ENCODE measurements around the gene SPOCD1.
A peak's percentile ranks its signal among the peaks of the same experiment; 100 is the strongest.

Gene SPOCD1

DNA sequence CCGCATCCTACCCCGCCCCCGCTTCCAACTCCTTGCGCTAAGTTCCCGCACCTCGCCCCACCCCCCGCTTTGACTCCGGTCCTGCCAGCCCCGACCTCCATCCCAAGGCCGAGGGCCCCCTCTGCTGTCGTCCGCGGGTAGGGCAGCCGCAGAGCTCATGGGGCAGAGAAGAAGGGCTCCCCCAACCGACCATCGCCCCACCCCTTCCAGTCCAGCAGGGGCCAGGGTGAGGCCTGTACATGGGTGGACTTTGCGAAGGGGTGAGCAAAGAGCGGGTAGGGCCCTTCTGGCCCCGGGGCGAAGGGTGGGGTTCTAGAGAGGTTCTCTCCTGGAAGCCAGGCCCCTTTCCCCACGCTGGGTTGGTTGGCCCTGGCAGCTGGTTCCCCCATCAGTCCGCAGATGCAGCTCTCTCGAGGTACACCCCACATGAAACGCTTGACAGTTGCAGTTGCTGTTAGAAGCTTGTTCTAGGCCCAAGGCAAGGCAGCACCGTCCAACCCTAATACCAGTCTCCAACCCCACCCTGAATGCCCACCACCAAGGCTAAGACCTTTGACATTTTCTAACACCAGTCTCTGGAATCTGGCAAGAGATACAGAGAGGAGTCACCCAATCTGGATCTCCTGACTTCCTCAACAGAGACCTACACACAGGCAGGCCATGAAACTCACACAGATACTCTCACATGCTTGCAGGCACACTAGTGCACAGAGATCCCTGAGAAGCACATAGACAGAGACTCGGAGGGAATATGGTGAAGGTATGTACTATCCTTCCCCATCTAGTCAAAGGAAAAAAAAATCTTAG is 26.4 kb downstream of the SPOCD1 start:
- FAIRE-seq: peak; percentile 60
- peak; percentile 89 for DNase-seq (ENCODE audit: insufficient read length, low spot score)

DNA sequence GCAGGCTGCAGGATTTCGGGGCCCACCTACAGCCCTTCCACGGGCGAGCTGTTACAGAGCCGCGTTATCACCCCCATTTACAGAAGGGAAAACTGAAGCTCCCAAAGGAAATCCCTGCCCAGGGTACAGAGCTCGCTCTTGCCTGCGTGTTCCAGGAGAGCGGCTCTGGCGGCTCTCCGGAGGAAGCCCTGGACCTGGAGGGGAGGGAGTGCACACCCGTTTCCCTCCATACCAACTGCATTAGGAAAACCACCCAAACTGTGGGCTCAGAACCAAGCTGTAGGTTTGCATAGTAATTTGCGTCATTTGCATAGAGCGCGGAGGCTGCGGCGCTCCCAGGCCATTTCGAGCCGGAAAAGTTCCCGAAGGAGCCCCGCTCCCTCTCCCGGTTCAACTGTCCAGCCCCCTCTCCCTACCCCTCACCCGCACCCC is 27.0 kb downstream of the SPOCD1 start:
- DNase-seq (ENCODE audit: insufficient read length, low spot score): peak; percentile 39
- FAIRE-seq: no peak

GRCh38 chr1:31788138-31788824 is 27.5 kb downstream of the SPOCD1 start:
- DNase-seq (ENCODE audit: insufficient read length, low spot score) (peak; percentile 79), FAIRE-seq (peak; percentile 85)

GRCh38 chr1:31787786-31788137 is 28.1 kb downstream of the SPOCD1 start:
- FAIRE-seq (no peak), DNase-seq (ENCODE audit: insufficient read length, low spot score) (no peak)

- FAIRE-seq: no peak
- no peak for DNase-seq (ENCODE audit: insufficient read length, low spot score)
Measured at GRCh38 chr1:31787261-31787660, 28.6 kb downstream of the SPOCD1 start.

DNA sequence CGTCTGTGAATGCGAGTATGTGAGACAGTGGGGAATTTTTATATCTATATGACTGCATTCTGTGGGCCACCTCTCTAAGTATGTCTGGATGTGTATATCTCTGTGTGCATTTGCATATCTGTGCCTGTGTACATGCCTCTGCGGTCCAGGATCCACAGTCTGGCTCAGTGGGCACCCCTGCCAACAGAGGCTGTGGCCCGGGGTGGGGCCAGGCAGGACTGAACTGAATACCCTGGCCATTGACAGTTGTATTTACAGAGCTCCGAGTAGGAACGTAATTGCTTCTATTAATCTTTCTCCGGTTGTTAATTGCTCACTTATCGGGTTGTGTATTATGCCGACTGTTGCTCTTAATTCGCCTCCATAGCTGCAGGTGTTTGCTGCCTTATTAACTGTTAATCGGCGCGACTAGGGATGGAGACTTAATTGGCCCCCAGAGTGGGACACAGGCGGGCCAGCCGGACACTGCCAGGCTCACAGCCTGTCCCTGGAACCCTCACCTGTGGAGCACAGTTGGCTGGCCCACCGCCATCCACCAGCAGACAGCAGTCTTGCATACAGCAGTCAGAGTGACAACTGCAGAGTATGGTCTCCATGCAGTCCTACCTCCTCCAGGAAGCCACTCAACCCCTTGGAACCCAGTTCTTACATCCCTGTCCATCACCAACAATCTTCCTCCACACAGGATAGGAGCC is 29.3 kb downstream of the SPOCD1 start:
- FAIRE-seq (no peak), DNase-seq (ENCODE audit: insufficient read length, low spot score) (no peak)

DNA sequence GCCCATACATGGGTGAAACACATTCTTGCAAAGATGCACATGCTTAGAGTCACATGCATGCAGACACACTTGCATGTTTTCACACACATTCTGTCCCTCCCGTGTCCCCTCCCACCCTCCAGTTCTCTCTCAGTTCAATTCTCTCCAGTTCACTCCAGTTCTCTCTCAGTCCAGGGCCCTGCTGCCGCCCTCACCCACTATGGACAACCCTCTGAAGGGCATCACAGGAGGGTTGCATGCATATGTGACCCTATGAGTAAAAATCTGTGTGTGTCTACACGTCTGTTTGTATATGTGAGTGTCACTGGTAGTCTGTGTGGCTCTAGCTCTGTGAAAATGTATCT is 29.9 kb downstream of the SPOCD1 start:
- DNase-seq (ENCODE audit: insufficient read length, low spot score) (no peak), FAIRE-seq (no peak)

DNA sequence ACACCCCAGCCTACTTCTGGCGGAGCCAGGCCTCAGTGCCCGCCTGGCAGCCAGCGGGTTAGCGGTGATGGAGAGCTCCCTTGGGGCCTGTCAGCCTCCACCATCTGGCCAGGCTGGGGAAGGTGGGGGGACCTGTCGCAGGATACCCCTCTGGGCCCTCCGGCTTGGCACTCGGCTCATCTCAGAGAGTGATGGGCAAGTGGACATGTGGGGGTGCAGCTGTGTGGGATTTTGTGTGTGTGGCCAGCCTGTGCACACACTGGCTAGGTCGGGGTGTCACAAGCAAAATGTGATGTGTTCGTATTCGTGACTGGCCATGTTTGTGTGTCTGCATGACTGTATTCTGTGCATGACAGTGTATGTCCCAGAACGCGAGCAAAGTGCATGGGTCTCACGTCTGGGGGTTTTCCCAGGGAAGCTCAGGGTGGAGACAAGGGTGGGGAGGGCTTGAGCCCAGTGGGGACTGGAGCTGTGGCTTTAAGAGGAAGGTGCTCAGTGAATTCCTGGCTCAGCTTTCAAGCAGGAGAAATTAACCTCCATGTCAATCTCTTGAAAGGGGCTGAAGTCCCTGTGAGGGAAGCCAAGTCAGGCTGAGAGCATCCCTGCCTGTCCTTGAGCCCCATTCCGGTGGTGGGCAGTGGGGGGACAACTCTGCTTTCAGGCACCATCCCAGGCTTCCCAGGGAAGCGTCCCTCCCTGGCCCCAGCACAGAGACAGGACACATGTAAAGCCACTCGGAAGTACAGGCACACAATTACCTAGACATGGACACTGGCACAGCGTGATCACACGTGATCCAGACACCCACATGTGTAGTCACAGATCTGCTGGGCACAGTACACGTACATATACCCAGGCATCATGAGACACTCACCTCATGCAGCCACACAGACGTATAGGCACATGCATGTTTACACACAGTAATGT is 30.5 kb downstream of the SPOCD1 start:
- FAIRE-seq: peak; percentile 65
- DNase-seq (ENCODE audit: insufficient read length, low spot score): no peak

DNA sequence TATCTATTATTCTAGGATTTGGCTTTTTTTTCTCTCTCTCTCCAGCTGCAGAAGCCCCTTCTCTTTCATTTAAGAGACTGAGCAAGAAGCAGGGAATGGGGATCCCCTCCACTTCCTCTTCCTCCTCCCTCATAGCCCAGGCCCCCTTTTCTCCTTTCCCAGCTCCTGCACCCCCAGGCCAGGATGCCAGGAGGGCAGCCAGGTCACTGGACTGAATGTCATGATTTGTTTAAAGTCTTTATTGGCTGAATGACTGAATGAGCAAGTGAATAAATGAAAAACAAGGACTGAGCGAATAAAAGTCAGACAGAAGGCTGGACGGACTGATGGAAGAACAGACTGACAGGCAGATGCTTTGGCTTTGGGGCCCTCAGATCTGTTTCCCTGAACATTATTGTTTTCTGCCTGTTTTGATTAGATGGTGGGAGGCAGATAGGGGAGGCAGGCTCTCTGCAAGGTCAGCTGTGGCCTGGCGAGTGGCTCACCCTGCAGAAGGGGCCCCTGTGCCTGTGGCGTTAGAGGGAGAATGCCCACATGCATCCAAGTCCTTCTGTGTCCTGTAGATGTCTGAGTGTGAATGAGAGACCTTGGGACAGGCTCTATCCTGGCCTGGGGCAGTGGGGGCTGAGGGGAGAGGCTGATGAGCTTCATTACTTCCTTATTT is 31.3 kb downstream of the SPOCD1 start:
- FAIRE-seq (no peak), DNase-seq (ENCODE audit: insufficient read length, low spot score) (no peak)

DNA sequence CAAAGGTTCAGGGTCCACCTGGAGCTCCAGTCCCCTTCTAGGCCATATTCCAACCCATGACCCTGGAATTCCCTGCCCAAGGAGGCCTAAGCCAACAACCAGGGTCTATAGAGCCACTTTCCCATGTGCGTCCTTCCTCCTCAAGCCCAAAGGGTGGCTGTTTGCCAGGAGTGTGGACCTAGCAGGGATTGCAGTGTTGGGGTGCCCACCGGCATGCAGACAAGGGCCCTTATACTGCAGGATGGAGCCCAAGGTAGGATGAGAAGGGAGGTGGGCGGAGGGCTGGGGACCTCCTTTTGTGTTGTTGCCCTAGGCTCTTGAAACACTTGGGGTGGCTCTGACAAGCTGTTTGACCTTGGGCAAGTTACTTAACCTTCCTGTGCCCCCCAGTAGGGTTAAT is 32.0 kb downstream of the SPOCD1 start:
- no peak for DNase-seq (ENCODE audit: insufficient read length, low spot score)
- no peak for FAIRE-seq

GRCh38 chr1:31782421-31783410 is 33.1 kb downstream of the SPOCD1 start:
- FAIRE-seq: no peak
- no peak for DNase-seq (ENCODE audit: insufficient read length, low spot score)

GRCh38 chr1:31781756-31782371 is 34.0 kb downstream of the SPOCD1 start:
- no peak for DNase-seq (ENCODE audit: insufficient read length, low spot score)
- no peak for FAIRE-seq

DNA sequence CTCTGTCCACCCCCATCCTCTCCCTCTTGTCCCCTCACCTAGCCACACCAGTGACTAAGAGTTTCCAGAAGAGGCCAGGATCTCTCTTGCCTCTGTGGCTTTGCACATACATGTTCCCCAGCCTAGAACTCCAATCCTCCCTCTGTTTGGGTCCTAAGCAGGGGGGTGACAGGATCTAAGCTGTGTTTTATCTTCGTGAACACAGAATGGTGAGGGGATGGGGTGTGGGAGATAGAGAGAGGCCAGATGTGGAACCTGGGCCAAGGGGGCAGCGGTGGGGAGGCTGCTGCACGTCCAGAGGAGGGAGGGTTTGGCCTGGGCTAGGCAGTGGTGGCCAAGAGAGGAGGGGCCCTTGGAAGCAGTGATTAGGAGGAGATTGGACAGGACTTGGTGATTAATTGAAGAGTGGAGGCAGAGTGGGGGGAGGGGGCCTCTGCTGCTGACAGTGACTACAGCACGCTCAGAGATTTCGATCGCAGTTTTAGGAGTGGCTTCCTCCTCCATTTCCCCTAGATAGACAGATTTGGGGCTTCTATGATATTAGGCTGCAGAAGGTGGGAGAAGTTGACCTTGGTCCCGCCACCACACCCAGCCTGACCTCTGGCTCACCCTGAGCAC is 34.6 kb downstream of the SPOCD1 start:
- FAIRE-seq: no peak
- no peak for DNase-seq (ENCODE audit: insufficient read length, low spot score)

DNA sequence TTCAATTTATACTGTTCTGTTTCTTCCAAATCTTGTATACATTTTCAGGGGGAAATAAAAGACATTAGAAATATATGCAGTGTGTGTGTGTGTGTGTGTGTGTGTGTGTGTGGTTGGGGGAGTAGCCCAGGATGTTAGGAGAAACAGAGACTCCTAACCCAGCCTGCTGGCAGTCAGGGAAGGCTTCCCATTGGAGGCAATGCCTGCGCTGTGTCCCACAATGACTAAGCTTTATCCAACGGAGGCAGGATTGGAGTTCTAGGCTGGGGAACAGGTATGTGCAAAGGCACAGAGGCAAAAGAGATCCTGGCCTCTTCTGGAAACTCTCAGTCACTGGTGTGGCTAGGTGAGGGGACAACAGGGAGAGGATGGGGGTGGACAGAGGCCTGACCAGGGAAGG is 35.2 kb downstream of the SPOCD1 start:
- DNase-seq (ENCODE audit: insufficient read length, low spot score): no peak
- no peak for FAIRE-seq

- no peak for DNase-seq (ENCODE audit: insufficient read length, low spot score)
- FAIRE-seq: no peak
Measured at GRCh38 chr1:31779687-31780086, 36.1 kb downstream of the SPOCD1 start.

DNA sequence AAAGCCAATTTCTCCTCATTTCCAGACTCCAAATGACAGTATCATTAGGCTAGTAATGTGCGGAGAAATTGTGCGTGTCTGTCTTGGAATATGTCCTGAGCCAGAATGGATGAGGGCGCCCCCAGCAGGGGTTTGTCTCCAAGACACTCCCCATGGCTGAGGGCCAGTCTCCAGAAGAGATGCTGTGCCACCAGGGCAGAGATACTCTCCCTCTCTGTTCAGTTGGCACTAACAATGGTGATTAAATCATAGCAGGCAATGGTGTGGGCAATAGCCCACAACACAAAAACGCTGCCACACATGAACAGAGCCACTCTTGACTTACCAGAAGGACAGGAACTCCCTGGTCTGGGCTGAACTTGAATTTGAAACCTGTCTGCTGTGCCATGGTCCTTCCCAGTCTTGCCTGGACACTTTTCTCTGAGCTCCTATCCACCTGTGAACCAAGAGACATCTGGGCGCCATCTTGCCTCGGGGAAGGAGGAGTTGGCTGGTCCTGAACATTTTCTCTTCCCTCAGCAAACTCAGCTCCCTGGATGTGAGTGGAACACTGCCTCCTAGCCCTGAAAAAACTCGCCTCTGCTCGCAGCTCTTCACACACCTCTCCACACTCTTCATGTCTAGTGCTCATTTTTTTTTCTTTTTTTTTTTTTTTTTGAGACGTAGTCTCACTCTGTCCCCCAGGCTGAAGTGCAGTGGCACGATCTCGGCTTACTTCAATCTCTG is 36.9 kb downstream of the SPOCD1 start:
- no peak for FAIRE-seq
- no peak for DNase-seq (ENCODE audit: insufficient read length, low spot score)

- FAIRE-seq: no peak
Measured at GRCh38 chr1:31776516-31776915, 39.3 kb downstream of the SPOCD1 start.

DNA sequence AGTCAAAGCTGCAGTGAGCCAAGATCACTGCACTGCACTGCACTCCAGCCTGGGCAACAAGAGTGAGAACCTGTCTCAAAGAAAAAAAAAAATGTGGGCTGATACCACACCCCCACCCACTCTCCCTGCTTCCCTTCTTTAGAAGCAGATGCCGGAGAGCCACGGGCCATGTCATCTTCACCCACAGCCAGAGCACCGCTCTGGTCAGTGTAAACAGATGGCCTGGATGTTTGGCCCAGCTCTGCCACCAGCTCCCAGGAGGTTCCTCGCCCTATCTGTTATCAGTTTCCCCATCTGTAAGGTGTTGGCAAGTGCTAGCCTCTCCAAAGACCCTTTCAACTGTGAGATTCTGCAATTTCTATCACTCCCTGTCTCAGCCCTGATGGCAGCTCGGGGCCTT is 39.8 kb downstream of the SPOCD1 start:
- no peak for FAIRE-seq

More at GRCh38 chr1:31776516-31776915, 39.3 kb downstream of the SPOCD1 start:
- no peak for DNase-seq (ENCODE audit: insufficient read length, low spot score)

More for the DNA sequence above, 39.8 kb downstream of the SPOCD1 start:
- DNase-seq (ENCODE audit: insufficient read length, low spot score): no peak
